Stimulated activated CD4-positive, alpha-beta T cell treated with anti-CD3 and anti-CD28 coated beads, TNF-alpha, amount 100 ng/mL, for 48 hours (primary cell): ENCODE results near the gene TMCC3.
A peak's percentile ranks its signal among the peaks of the same experiment; 100 is the strongest.

ENCODE experiments used
- DNase-seq, 3 donors: peaks; one replicate each; pipeline ENCODE4 v3.0.0-alpha.2; 2020; ENCODE audit warnings: low read depth in 3 of 3

The TMCC3 gene

GRCh38 chr12:94534774-94535509, 115.4 kb downstream of the TMCC3 start:
- no peak for DNase-seq

DNA sequence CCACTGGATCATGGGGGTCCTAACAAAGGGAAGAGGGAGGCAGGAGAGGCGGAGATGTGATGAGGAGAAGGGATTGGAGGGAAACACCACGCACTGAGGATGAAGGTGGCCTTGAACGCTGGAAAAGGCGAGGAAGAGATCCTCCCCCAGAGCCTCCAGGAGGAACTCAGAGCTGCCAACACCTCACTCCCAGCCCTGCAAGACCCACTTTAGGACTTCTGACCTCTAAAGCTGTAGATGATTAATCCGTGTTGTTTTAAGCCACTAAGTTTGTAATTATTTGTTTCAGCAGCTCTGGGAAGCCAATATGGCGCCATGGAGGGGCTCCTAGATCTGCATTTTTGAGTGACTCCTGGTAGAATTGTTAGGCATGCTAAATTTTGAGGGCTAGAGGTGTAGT, 116.1 kb downstream of the TMCC3 start:
- DNase-seq = no peak

DNA sequence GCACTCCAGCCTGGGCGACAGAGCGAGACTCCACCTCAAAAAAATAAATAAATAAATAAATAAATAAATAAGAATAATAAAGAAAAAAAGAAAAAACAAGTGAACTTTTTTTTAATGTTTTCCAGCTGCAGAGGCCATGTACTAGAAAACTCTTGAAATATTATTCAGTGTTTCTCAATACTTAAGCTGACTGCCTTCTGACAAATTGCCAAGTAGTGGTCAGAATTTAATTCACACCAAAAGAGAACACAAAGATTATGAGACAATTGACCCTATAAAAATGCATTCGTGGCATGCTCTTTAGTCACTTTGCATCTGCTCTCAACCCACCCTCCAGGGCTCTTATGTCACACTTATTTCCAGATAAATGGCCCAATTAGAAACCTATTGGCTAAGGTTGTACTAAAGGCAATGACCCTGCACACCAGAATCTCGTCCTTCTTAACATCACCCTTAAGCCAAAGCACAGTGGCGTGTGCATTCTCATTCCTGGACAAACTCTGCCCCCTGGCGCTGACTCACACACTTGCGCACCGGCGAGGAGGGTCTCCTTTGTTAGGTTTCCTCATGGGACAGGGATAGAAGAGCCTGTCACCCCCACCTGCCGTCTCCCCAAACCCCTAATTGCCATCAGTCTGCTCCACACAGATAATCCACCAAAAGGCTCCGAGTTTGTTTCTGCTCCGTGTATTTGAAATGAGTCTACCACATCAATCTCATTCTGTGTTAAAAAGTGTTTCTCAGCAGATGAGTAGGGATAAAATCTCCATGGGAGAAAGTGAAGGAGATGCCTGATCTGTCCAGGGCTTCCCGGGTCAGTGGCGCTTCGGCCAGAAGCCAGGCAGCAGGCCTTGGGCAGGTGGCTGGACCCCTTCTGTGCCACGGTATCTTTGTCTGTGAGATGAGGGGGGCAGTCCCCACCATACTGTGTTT, 117.6 kb downstream of the TMCC3 start:
- peak; percentile 48 to 60 (median 57) for DNase-seq

DNA sequence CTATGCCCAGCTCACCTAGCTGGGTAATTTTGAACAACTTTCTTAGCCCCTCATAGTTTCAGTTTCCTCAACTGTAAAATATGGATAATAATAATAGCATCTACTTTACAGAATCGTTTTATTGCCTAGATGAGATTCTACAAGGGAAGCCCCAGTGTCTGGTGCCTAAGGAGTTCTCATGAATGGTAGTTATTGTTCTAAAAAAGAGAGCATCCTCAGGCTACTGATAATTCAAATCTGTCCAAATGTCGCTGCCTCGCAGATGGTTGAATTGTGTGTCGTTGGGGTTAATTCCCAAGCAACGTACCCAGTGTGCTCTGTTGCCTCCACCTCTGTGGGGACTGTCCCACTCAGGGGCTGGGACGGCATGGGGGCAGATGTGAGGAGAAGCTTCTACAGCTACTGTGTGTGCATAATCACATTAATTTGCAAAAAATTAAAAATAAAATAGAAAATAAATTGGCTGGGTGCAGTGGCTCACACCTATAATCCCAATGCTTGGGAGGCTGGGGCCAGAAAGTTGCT, 119.1 kb downstream of the TMCC3 start:
- no peak for DNase-seq

DNA sequence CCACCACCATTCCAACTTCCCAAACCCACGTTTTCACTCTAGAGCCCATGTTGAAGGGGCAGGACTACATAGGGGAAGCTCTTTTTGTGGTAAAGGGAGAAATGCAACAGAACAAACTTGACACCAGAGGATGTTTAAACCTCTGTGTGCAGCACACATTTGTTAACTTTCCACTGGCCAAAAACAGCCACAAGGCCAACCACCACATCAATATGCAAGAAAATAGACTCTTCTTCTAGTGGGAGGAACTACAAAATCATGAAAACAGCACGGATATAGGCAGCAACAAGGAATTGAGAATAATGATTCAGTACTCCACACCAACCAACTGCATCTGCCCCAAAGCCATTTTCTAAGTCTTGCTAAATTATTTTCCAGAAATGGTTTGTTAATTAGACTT, 124.4 kb downstream of the TMCC3 start:
- DNase-seq = no peak
